ENCODE measurements around the gene EID2B. TPM values are rescaled to one million over a fixed set of nuclear protein-coding genes. Genes with fewer than 3 reads are reported as not detected.
A peak's percentile ranks its signal among the peaks of the same experiment; 100 is the strongest.

Gene EID2B
- total RNA-seq, 1 experiment from 2014 or later = 3.5 TPM

GRCh38 chr19:39558624-39559117 lies 26.0 kb upstream of the EID2B start:
- intact Hi-C loops (cut with micrococcal nuclease) = no loop called here
- ATAC-seq = no peak

GRCh38 chr19:39557811-39558623 lies 25.4 kb upstream of the EID2B start:
- DNase-seq = peak; percentile 76
- H3K4me2 ChIP-seq (ENCODE audit: low read length) = peak overlapping the region; percentile 87

More at GRCh38 chr19:39558624-39559117, 26.0 kb upstream of the EID2B start:
- no peaks in the 10 kb centered on the region for H3K36me3 ChIP-seq (ENCODE audit: low read depth, low read length)
- H3K79me2 ChIP-seq (ENCODE audit: low read length) = no peaks in the 10 kb centered on the region
- H3K4me3 ChIP-seq (ENCODE audit: low read length) = peak overlapping the region; percentile 58
- H3F3A ChIP-seq (ENCODE audit: low read length, unreplicated experiment) = no peaks in the 10 kb centered on the region
- H3K4me2 ChIP-seq (ENCODE audit: low read length) = peak overlapping the region; percentile 87
- no peak overlapping the region for H3K27ac ChIP-seq (ENCODE audit: low read length)
- H4K20me1 ChIP-seq (ENCODE audit: low read length) = no peaks in the 10 kb centered on the region
- H3K9ac ChIP-seq (ENCODE audit: low read length) = no peak overlapping the region
- CTCF ChIA-PET = no interaction called here
- peaks cover 25% of the 10 kb centered on the region for H3K4me1 ChIP-seq (ENCODE audit: insufficient read depth, low read length)
- POLR2A ChIA-PET (ENCODE audit: unreplicated experiment) = no interaction called here
- peak overlapping the region; percentile 57; the same call in 1 of the 2 replicates for H2AFZ ChIP-seq (ENCODE audit: low read length)
- H3K9me3 ChIP-seq (ENCODE audit: low read length) = no peaks in the 10 kb centered on the region
- TF ChIP-seq EZH2phosphoT487 (IDR thresholded peaks at IDR 0.05; ENCODE audit: borderline replicate concordance, low read length) = no peak
- no peak for TF ChIP-seq CTCF (conservative IDR thresholded peaks at IDR 0.05; ENCODE audit: low read depth, low read length)
- TF ChIP-seq EZH2 (IDR thresholded peaks at IDR 0.05; ENCODE audit: low read length, unreplicated experiment) = no peak
- no peaks in the 10 kb centered on the region for H3K27me3 ChIP-seq (ENCODE audit: low read length)
- DNase-seq = no peak
- BruUV-seq (replicated peaks) = no TSS peak
- no peaks in the 10 kb centered on the region for H3K9me2 ChIP-seq (replicated peaks; ENCODE audit: low read length)

More at GRCh38 chr19:39557811-39558623, 25.4 kb upstream of the EID2B start:
- no TSS peak for BruUV-seq (replicated peaks)
- Histone ChIP-seq H4K20me1 (ENCODE audit: low read length) (no peaks in the 10 kb centered on the region), H3K36me3 (ENCODE audit: low read depth, low read length) (no peaks in the 10 kb centered on the region), H3K27ac (ENCODE audit: low read length) (peak overlapping the region; percentile 31), H3K79me2 (ENCODE audit: low read length) (no peaks in the 10 kb centered on the region), H2AFZ (ENCODE audit: low read length) (peak overlapping the region; percentile 57), H3F3A (ENCODE audit: low read length, unreplicated experiment) (no peaks in the 10 kb centered on the region), H3K4me1 (ENCODE audit: insufficient read depth, low read length) (peaks cover 19% of the 10 kb centered on the region), H3K9me2 (replicated peaks; ENCODE audit: low read length) (no peaks in the 10 kb centered on the region), H3K27me3 (ENCODE audit: low read length) (no peaks in the 10 kb centered on the region), H3K4me3 (ENCODE audit: low read length) (peak overlapping the region; percentile 58), H3K9ac (ENCODE audit: low read length) (no peak overlapping the region), H3K9me3 (ENCODE audit: low read length) (no peaks in the 10 kb centered on the region)
- ATAC-seq = peak; percentile 99
- POLR2A ChIA-PET (ENCODE audit: unreplicated experiment) = interaction anchor here (0.6 kb wide), 1 partner anchor 122 kb away, joined by 5 read pairs; the partner anchor contains the start of gene RPS16
- CTCF ChIA-PET = no interaction called here
- TF ChIP-seq EZH2 (IDR thresholded peaks at IDR 0.05; ENCODE audit: low read length, unreplicated experiment) = no peak
- no peak for TF ChIP-seq EZH2phosphoT487 (IDR thresholded peaks at IDR 0.05; ENCODE audit: borderline replicate concordance, low read length)
- TF ChIP-seq CTCF (conservative IDR thresholded peaks at IDR 0.05; ENCODE audit: low read depth, low read length) = no peak
- intact Hi-C loops (cut with micrococcal nuclease) = no loop called here
